Esophagus squamous epithelium (tissue), 4 donors: ENCODE results near the gene PRPF40A.

ENCODE experiments used
- CTCF ChIP-seq, 6 experiments: fragments of 450-650 bp in 4 of 6; fragments of 200-600 bp in 2 of 6; sonication (generic) in 2 of 6; IDR thresholded peaks; one replicate each; pipeline ENCODE4 v1.5.1; 2016 to 2019; ENCODE audit warnings: antibody characterized with exemption in 6 of 6, mild to moderate bottlenecking in 4 of 6, moderate library complexity in 4 of 6
- POLR2A ChIP-seq, 4 donors: fragments of 450-650 bp; IDR thresholded peaks; one replicate each; pipeline ENCODE4 v1.6.1; 2017; ENCODE audit warnings: antibody characterized with exemption in 4 of 4, mild to moderate bottlenecking in 4 of 4, moderate library complexity in 3 of 4

GRCh38 chr2:152617456-152618192, 99.6 kb downstream of the PRPF40A start:
- no peak for TF ChIP-seq CTCF (IDR thresholded peaks at IDR 0.05)
- no peak for TF ChIP-seq POLR2A (IDR thresholded peaks at IDR 0.05)
